PC-3 (cell line): Measurements from ENCODE around the gene TRPV6.

Experiments used
- EZH2 ChIP-seq: fragments of 300-600 bp; sonication (generic); IDR thresholded peaks from one replicate; pipeline ENCODE4 v1.6.1; 2017; ENCODE audit warnings: antibody characterized with exemption, mild to moderate bottlenecking, low read length; ENCODE audit not compliant: unreplicated experiment
- TF ChIP-seq, protein P1 (sequence below): fragments of 300-600 bp; sonication (generic); conservative IDR thresholded peaks from 2 replicates; pipeline ENCODE4 v1.5.1; 2017; ENCODE audit warnings: antibody characterized with exemption, low read depth, mild to moderate bottlenecking, low read length

DNA sequence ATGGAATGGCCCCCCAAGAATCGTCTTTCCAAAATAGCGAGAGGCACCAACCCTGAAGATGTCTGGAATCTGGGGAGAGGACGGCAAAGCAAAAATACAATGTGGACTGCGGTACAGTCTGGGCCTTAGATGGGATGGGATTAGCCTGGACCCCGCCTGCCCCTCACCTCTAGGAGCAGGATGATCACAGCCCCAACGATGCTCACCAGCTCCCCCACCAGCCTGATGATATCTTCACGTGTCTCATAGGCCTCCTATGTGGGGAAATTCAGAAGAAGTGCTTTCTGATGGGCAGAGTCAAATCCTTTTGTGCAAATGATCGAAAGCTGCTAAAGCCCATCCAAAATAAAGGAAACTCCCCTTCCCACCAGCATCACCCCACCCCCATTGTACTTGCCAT lies 29.8 kb upstream of the TRPV6 start:
- TF ChIP-seq, protein P1, sequence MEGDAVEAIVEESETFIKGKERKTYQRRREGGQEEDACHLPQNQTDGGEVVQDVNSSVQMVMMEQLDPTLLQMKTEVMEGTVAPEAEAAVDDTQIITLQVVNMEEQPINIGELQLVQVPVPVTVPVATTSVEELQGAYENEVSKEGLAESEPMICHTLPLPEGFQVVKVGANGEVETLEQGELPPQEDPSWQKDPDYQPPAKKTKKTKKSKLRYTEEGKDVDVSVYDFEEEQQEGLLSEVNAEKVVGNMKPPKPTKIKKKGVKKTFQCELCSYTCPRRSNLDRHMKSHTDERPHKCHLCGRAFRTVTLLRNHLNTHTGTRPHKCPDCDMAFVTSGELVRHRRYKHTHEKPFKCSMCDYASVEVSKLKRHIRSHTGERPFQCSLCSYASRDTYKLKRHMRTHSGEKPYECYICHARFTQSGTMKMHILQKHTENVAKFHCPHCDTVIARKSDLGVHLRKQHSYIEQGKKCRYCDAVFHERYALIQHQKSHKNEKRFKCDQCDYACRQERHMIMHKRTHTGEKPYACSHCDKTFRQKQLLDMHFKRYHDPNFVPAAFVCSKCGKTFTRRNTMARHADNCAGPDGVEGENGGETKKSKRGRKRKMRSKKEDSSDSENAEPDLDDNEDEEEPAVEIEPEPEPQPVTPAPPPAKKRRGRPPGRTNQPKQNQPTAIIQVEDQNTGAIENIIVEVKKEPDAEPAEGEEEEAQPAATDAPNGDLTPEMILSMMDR, result no peak
- no peak for TF ChIP-seq EZH2
